GM21447 (cell line): ENCODE measurements around the gene SCEL.

Experiments
- ATAC-seq: cut with Tn5 transposase; IDR thresholded peaks from one replicate; pipeline ENCODE4 v1.9.1; 2021; ENCODE audit not compliant: unreplicated experiment

The SCEL gene

GRCh38 chr13:77519808-77520207, 15.7 kb upstream of the SCEL start:
- no peak for ATAC-seq

DNA sequence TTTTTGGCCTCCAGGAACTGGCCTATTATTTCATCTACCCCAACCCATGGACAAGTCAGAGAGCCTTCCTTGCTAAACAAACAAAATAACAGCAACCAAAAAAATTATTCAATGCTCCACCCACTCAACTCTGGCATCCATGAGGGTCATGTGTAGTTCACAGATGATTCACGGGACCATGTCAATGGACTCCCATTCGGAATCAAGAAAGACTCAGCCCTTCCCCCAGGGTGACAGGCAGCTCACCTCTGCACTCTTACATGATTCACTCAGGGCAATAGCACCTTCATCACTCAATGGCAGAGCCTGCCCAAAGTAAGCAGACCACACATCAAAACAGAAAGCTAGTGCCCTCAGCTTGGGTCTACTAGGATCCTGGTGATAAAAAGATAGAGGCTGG, 14.3 kb upstream of the SCEL start:
- no peak for ATAC-seq

DNA sequence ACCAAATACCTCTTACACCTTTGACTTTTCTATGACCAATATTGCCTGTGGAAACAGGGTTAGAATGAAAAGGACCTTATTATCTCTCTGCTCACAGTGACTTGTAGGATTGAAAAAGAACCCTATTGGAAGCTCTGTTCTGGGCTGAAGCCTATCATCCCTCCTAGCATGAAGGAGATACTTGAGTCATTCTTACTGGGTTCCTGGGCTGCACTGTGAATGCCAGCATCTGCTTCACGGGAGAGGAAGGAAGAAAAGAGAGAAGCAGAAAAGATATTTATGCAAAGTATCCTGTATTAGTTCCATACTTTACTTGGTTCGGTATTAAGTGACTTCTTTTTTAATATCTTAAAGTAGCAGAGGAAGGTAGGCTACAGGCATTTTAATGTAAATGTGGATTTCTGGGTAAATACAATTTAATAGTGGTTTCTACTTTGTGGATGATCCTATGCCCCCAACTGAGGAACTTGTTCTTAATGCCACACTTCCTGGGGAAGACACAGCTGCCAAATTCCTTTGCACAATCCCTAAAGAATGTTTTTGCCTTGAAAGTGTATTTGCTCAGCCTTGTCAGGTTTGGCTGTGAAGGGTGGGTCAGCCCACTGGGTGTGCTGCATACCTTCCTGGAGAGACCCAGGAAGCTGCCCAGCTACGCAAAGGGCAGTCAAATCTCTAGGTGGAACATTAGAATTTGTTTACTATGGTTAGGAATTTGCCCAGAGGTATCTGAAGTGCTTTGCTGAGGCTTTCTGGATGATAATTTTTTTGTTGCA, 13.7 kb upstream of the SCEL start:
- no peak for ATAC-seq

- ATAC-seq = no peak
Observed at GRCh38 chr13:77522444-77522843, 13.1 kb upstream of the SCEL start.

DNA sequence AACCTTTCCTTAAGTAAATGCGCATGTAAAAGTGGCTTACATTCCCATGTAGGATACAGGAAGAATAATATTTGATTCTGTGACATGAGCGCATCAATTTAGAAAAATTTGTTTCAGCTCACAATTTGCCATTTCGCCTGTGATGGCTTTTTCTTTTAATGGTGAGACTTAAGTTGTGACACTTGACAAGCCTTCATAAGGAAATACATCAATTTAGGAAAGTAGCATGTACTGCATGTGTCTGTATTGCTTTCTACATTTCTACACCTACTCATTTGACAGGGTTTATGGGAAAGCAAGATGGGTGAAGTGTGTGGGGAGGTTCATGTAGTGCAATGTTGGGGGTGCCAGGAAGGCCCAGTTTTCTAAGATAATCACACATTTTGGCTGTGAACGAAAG, 12.1 kb upstream of the SCEL start:
- no peak for ATAC-seq

DNA sequence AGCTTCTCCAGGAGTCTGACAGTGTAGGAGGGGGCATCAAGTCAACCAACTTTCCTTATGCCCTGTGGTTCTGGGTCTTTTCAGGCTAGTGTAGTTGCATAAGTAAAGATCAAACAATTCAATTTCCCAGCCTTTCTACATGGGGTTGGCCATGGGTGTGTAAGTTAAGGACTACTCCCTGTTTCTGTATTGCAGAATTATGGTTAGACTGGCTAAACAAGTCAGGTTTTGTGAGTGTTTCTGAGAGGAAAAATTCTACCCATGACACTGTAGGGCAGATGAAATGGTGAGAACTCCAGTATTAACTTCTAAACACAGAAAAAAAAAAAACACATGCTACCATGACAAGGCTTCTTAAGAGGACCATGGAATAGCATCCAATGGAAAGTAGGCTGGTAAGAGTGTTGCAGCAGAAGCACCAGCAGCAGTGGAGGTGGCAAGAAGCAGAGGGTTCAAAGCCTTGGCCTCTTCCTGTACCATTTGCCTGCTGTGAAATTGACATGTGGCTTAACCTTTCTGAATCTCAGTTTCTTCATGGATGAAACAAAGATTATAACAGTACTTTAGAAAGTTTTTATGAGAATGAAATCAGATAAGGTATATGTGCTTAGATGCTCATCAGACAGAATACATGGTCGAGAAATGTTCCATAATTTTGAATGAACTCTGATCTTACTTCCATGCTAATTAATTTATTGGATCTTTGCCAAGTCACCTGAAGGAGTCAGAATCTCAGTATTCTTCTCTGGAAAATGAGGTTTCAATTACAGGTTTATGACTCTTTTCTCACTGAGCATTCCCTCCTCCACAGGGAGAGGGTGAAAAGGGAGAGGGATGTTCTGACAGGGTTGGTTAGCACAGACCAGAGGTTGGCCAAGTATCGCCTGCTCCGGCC, 11.4 kb upstream of the SCEL start:
- no peak for ATAC-seq

DNA sequence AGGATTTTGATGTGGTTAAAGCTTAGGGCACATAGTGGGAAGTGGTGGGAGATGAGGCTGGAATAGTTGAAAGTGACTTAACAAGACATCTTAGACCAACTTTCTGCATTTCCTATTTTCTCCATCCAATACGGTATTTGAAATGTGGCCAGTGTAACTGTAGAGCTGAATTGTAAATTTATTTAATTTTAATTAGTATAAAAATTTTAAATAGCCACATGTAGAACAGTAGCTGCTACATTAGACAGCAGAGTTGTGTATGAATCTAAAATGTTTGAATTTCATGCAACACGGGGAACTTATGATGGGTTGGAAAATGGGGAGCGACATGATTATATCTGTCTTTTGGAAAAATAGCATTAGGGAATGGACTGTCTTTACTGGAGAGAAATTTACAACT, 7.1 kb upstream of the SCEL start:
- ATAC-seq = no peak

- peak; percentile 84 for ATAC-seq
Observed at GRCh38 chr13:77528834-77529500, 6.5 kb upstream of the SCEL start.

DNA sequence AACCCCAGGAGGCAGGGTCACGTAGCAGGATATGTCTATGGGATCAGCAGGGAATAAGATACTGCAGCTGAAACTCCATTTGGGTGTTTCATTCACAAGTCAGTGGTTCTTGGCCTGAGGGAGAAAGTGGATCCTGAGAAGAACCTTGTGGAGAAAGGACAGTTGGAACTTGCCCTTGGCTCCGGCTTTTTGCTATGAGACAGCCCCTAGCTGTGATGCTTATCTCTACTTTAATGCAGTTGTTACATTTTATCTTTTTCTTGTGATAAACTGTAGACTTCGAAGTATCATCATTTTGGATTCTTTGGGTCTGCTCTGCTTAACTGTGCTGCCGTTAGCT, 6.0 kb upstream of the SCEL start:
- no peak for ATAC-seq

- ATAC-seq = no peak
Observed at GRCh38 chr13:77530875-77531274, 4.6 kb upstream of the SCEL start.

GRCh38 chr13:77532983-77533382, 2.5 kb upstream of the SCEL start:
- no peak for ATAC-seq

DNA sequence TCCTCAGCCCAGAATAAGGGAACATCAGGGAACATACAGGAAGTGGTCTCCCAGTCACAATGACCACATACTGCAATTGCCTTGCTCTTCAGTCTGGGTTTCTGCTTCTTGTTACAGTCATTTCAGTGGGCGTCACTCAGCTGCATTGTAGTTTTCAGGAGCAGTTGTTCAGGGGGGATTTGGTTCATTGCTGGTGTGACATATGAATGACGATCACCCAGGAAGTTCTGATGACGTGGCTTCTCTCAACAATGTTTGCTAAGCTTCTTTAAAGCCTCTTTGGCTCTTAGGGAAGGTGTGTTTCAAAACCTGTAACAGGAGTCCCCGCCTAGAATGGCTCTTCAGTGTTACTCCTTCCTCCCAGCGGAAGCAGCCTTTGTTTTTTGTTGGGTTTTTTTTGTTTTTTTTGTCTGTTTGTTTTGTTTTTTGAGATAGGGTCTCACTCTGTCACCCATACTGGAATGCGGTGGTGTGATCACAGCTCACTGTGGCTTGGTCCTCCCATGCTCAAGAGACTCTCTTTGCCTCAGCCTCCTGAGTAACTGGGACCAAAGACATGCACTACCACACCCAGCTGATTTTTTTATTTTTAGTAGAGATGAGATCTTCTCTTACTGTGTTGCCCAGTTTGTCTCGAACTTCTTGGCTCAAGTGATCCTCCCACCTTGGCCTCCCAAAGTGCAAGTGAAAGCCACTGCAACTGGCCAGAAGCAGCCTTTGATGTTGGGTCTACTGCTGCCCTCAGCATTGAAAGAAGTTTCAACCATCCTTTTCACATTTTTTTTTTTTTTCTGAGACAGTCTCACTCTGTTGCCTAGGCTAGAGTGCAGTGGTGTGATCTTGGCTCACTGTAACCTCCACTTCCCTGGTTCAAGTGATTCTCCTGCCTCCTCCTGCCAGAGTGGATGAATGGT, 1.4 kb upstream of the SCEL start:
- ATAC-seq = no peak

GRCh38 chr13:77536358-77536757, 852 bp downstream of the SCEL start:
- no peak for ATAC-seq

DNA sequence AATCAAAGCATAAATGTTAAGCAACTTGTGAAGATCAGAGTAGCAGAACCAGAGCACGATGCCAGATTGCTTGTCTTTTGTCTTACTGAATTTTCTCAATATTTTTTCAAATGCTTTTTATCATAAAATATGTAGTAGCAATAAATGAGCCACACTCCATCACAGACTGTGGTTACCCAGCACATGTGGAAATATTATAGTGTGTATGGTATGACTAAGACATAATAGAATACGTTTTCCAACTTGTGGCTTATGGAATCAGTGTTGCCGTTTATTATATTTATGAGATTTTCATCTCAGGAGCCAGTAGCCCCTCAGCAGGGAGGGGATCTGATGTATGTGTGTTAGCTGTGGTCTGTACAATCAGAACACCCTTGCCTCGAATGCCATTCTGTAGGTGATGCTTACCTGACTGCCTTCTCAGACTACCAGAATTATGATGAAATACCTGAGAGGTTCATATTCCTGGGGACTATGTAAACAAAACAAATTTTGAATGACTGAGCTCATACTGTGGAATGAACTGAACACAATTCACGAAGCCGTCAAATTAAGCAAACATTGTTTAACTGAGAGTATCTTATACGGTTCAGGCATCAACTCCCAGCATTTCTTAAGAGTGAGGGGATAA, 1.9 kb downstream of the SCEL start:
- no peak for ATAC-seq

DNA sequence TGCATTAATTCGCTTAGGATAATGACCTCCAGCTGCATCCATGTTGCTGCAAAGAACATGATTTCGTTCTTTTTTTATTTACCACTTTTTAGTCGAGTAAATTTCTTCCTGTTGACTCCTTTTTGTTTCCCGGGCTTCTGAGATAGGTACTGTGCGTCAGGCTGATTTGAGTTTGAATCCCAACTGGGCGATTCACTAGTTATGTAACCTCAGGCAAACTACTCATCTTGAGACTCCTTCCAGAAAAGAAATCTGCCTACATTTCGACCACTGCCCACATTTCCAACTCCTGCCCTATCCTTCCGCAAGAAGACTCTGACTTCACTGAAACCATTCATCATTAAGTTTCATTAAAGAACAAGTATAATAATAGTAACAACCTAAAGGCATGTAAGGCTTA, 8.2 kb downstream of the SCEL start:
- no peak for ATAC-seq

- no peak for ATAC-seq
Observed at GRCh38 chr13:77544355-77544754, 8.8 kb downstream of the SCEL start.

- ATAC-seq = peak; percentile 45
Observed at GRCh38 chr13:77544758-77545338, 9.3 kb downstream of the SCEL start.

DNA sequence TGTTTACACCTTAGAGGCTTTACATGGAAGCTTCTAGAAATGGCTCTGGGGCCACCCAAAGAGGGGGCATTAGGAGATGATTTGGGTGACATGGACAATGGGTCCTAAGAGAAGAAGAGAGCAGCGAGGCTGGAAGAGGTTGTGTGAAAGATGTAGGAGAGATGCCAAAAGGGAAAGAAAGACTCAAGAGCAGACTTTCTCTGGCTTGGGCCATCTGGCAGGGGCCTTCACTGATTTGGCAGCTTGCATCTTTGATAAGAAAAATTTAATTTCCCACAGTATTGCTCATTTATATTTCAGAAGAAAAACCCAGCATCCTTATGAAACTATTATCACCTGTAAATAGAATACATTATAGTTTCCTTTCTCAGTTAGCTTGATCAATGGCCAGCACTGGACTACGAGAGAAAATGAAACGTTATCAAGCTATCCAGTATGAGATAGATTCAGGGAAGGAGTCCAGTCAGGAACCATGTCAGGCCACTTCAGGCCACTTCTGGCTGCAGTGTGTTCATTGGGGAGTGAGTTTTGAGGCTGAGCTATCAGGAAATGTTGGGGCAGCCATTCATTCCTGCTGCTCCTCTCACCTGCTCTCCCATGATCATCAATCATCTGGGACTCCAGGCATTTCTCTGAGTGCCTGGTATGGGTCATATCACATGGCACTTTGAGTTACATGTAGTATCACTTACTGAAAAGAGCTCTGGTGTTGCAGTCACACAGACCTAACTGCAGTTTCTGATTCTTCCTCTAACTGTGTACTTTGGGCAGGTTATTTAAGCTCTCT, 10.3 kb downstream of the SCEL start:
- no peak for ATAC-seq

GRCh38 chr13:77548095-77548494, 12.6 kb downstream of the SCEL start:
- ATAC-seq = peak; percentile 61
